CD4-positive, alpha-beta T cell treated with Interleukin-15 for 4 hours (primary cell): Measurements from ENCODE around the gene MCAM.
A peak's percentile ranks its signal among the peaks of the same experiment; 100 is the strongest.

Experiments used
- DNase-seq: peaks from one replicate; pipeline ENCODE4 v3.0.0-alpha.2; 2020; ENCODE audit warnings: low spot score

MCAM gene

GRCh38 chr11:119344291-119345010 lies 27.5 kb upstream of the MCAM start:
- DNase-seq: no peak

- DNase-seq: no peak
These were observed 26.8 kb upstream of the MCAM start for GRCh38 chr11:119343726-119344125.

GRCh38 chr11:119342362-119343130 lies 25.6 kb upstream of the MCAM start:
- DNase-seq: no peak

- DNase-seq: no peak
These were observed 25.0 kb upstream of the MCAM start for GRCh38 chr11:119342023-119342300.

GRCh38 chr11:119341222-119342022 lies 24.5 kb upstream of the MCAM start:
- DNase-seq: no peak

- DNase-seq: no peak
These were observed 23.6 kb upstream of the MCAM start, which contains the start of gene C1QTNF5 for GRCh38 chr11:119340335-119341221. C1QTNF5 (minus strand) TSS chr11:119340883; CDS start chr11:119340397, 486 bp downstream.

- DNase-seq: no peak
These were observed 22.8 kb upstream of the MCAM start for GRCh38 chr11:119339589-119340334.

- DNase-seq: no peak
These were observed 22.1 kb upstream of the MCAM start for GRCh38 chr11:119338965-119339588.

- DNase-seq: peak; percentile 73
These were observed 21.5 kb upstream of the MCAM start for GRCh38 chr11:119338318-119338890.

GRCh38 chr11:119337581-119338317 lies 20.8 kb upstream of the MCAM start:
- no peak for DNase-seq

GRCh38 chr11:119336744-119337469 lies 20.0 kb upstream of the MCAM start:
- no peak for DNase-seq

- no peak for DNase-seq
These were observed 19.0 kb upstream of the MCAM start for GRCh38 chr11:119335655-119336543.

GRCh38 chr11:119335091-119335654 lies 18.2 kb upstream of the MCAM start:
- no peak for DNase-seq

- peak; percentile 96 for DNase-seq
These were observed 17.4 kb upstream of the MCAM start, which contains the start of gene RNF26 for GRCh38 chr11:119334174-119334930. RNF26 (plus strand) TSS chr11:119334527; CDS start chr11:119335123, 596 bp downstream.

GRCh38 chr11:119332111-119332765 lies 15.3 kb upstream of the MCAM start:
- no peak for DNase-seq

- DNase-seq: no peak
These were observed 13.3 kb upstream of the MCAM start for GRCh38 chr11:119330237-119330636.
